Left lung (tissue), 10 donors: ENCODE data around the gene IL17B. TPM values are rescaled to one million over a fixed set of nuclear protein-coding genes. Genes with fewer than 3 reads are reported as not detected.

Experiments used
- ATAC-seq: fragments of 200-7000 bp; cut with Tn5 transposase; one replicate; pipeline ENCODE4 v1.9.1; 2020; ENCODE audit warnings: moderate library complexity
- DNase-seq, 4 donors: peaks; one replicate each; pipeline ENCODE4 v3.0.0-alpha.2; 2013 to 2020
- H3K27ac ChIP-seq, 2 donors: fragments of 200-600 bp; sonication (generic) in 1 of 2; one replicate each; pipeline versions ENCODE4 v1.5.0 to v1.8.0; 2020 to 2021
- H3K27me3 ChIP-seq, 2 donors: fragments of 200-600 bp; sonication (generic) in 1 of 2; one replicate each; pipeline versions ENCODE4 v1.5.0 to v1.8.0; 2020 to 2021
- H3K36me3 ChIP-seq, 2 donors: fragments of 200-600 bp; sonication (generic) in 1 of 2; one replicate each; pipeline versions ENCODE4 v1.5.0 to v1.8.0; 2020 to 2021
- H3K4me1 ChIP-seq, 2 donors: fragments of 200-600 bp; one replicate each; pipeline ENCODE4 v1.8.0; 2021
- H3K4me3 ChIP-seq, 2 donors: fragments of 200-600 bp; sonication (generic) in 1 of 2; one replicate each; pipeline versions ENCODE4 v1.5.0 to v1.8.0; 2020 to 2021; ENCODE audit warnings: mild to moderate bottlenecking in 1 of 2
- H3K9me3 ChIP-seq, 2 donors: fragments of 200-600 bp; sonication (generic) in 1 of 2; one replicate each; pipeline versions ENCODE4 v1.5.0 to v1.8.0; 2020 to 2021
- CTCF ChIP-seq, 2 donors: fragments of 200-600 bp; sonication (generic) in 1 of 2; IDR thresholded peaks; one replicate each; pipeline versions ENCODE4 v1.5.0 to v1.8.0; 2021; ENCODE audit warnings: antibody characterized with exemption in 2 of 2
- intact Hi-C, 2 donors: fragments of 100-400 bp; cut with DNase I; formaldehyde crosslinking; loops; one replicate each; pipeline versions ENCODE4 v1.11.2 to v1.14.2; 2022
- polyA plus RNA-seq, 6 donors: library from polyadenylated mRNA; unstranded; fragments of 120-200 nt; gene quantifications; one replicate each; pipeline ENCODE4 v1.2.1, GENCODE V29; 2013; ENCODE audit not compliant: insufficient read length in 6 of 6
- total RNA-seq, 2 donors: library from RNA; stranded (reverse); fragmentation: NEBNext Ultra II Directional; extraction: Animal tissue kit (Norgen Biotek cat#: 25700); gene quantifications; one replicate each; pipeline ENCODE4 v1.2.1, GENCODE V29; 2021
- donor health status: DM: no; HTN: yes; CAD: no.
- donor health status: DM: no; HTN: no; CAD: no.

The IL17B gene
- total and polyA plus RNA-seq, 8 donors: 0.42 to 1.9 (median 1.4) TPM; not detected in 1

GRCh38 chr5:149405550-149406202 lies 26.6 kb upstream of the IL17B start:
- Histone ChIP-seq H3K27ac (peak overlapping the region; percentile 48 to 59), H3K4me3 (no peak overlapping the region), H3K36me3 (no peaks in the 10 kb centered on the region), H3K9me3 (no peaks in the 10 kb centered on the region), H3K27me3 (no peaks in the 10 kb centered on the region), H3K4me1 (no peaks in the 10 kb centered on the region)
- DNase-seq: no peak
- ATAC-seq: no peak
- TF ChIP-seq CTCF (IDR thresholded peaks at IDR 0.05): no peak
- intact Hi-C loops: no loop called here

GRCh38 chr5:149404746-149405549 lies 25.9 kb upstream of the IL17B start:
- Histone ChIP-seq H3K9me3 (no peaks in the 10 kb centered on the region), H3K27ac (peak overlapping the region; percentile 48), H3K36me3 (no peaks in the 10 kb centered on the region), H3K4me3 (no peak overlapping the region), H3K4me1 (no peaks in the 10 kb centered on the region), H3K27me3 (no peaks in the 10 kb centered on the region)
- ATAC-seq (no peak), DNase-seq (no peak)
- no peak for TF ChIP-seq CTCF (IDR thresholded peaks at IDR 0.05)
- intact Hi-C loops: no loop called here

- H3K4me3 ChIP-seq: no peak overlapping the region
- H3K36me3 ChIP-seq: no peaks in the 10 kb centered on the region
- no peaks in the 10 kb centered on the region for H3K4me1 ChIP-seq
- intact Hi-C loops: no loop called here
- TF ChIP-seq CTCF (IDR thresholded peaks at IDR 0.05): no peak
- peak; percentile 7 for ATAC-seq
- no peaks in the 10 kb centered on the region for H3K27me3 ChIP-seq
- DNase-seq: no peak
- no peaks in the 10 kb centered on the region for H3K9me3 ChIP-seq
- H3K27ac ChIP-seq: peak overlapping the region in 1 of 2 donors; percentile 33
Observed at GRCh38 chr5:149403923-149404745, 25.0 kb upstream of the IL17B start.

DNA sequence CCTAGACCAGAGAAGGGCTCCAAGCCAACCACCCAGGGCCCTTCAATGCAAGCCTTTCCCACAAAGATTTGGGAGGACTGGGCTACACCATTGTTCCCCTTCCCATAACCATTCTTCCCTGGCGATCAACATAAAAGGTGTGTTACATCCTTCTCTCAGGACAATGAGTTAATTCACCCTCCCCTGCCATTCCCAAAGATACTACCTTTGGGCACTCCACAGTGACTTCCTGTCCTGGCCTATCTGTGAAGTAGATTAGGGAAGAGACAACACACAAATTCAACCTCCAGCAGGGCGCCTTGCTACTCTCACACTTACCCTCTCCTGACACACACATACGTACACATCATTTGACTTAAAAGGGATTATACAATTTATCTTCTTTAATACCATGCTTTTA lies 23.2 kb upstream of the IL17B start:
- no peaks in the 10 kb centered on the region for H3K9me3 ChIP-seq
- no peak overlapping the region for H3K4me3 ChIP-seq
- no peak for TF ChIP-seq CTCF (IDR thresholded peaks at IDR 0.05)
- no peaks in the 10 kb centered on the region for H3K27me3 ChIP-seq
- intact Hi-C loops: no loop called here
- ATAC-seq: no peak
- no peaks in the 10 kb centered on the region for H3K36me3 ChIP-seq
- DNase-seq: no peak
- no peak overlapping the region for H3K27ac ChIP-seq
- no peaks in the 10 kb centered on the region for H3K4me1 ChIP-seq

GRCh38 chr5:149401051-149401450 lies 22.0 kb upstream of the IL17B start:
- Histone ChIP-seq H3K27me3 (no peaks in the 10 kb centered on the region), H3K36me3 (no peaks in the 10 kb centered on the region), H3K9me3 (no peaks in the 10 kb centered on the region), H3K27ac (no peak overlapping the region), H3K4me1 (no peaks in the 10 kb centered on the region), H3K4me3 (no peak overlapping the region)
- intact Hi-C loops: no loop called here
- DNase-seq: no peak
- ATAC-seq: no peak
- TF ChIP-seq CTCF (IDR thresholded peaks at IDR 0.05): no peak
